AG09309 (cell line): Measurements from ENCODE around the gene MRGPRD.
"Not testable (repeated sequence)": the region's sequence is repeated elsewhere in the genome, so short reads cannot be mapped to it uniquely, and the experiment has no call there.

Experiments used
- DNase-seq: peaks from one replicate; pipeline ENCODE4 v3.0.0-alpha.2; 2010; ENCODE audit warnings: low read depth
- H3K4me3 ChIP-seq: 2 replicates; pipeline ENCODE4 v1.5.1; 2011; ENCODE audit warnings: mild to moderate bottlenecking, low read depth, low read length, moderate library complexity; ENCODE audit not compliant: control insufficient read depth
- CTCF ChIP-seq: IDR thresholded peaks from 2 replicates; pipeline ENCODE4 v1.5.1; 2011; ENCODE audit warnings: mild to moderate bottlenecking, low read depth, low read length, inconsistent platforms; ENCODE audit not compliant: insufficient read depth, control insufficient read depth; ENCODE audit errors: missing control alignments

The MRGPRD gene

GRCh38 chr11:69002570-69003231, 21.9 kb upstream of the MRGPRD start:
- no peak for DNase-seq
- H3K4me3 ChIP-seq = no peak overlapping the region
- no peak for TF ChIP-seq CTCF

- no peak for TF ChIP-seq CTCF
- no peak overlapping the region for H3K4me3 ChIP-seq
- no peak for DNase-seq
These were observed 21.4 kb upstream of the MRGPRD start for GRCh38 chr11:69002110-69002569.

- no peak for TF ChIP-seq CTCF
- DNase-seq = no peak
- no peak overlapping the region for H3K4me3 ChIP-seq
These were observed 20.7 kb upstream of the MRGPRD start for GRCh38 chr11:69001243-69002081.

GRCh38 chr11:69000831-69001242, 20.1 kb upstream of the MRGPRD start:
- DNase-seq = peak; percentile 56

GRCh38 chr11:69000391-69000790, 19.6 kb upstream of the MRGPRD start:
- no peak overlapping the region for H3K4me3 ChIP-seq
- no peak for TF ChIP-seq CTCF
- DNase-seq = no peak

More at GRCh38 chr11:69000831-69001242, 20.1 kb upstream of the MRGPRD start:
- H3K4me3 ChIP-seq = no peak overlapping the region
- peak; percentile 64 for TF ChIP-seq CTCF

GRCh38 chr11:68999748-69000355, 19.1 kb upstream of the MRGPRD start:
- not testable (repeated sequence) for DNase-seq, H3K4me3 ChIP-seq
